ENCODE measurements around the gene TRPM8.

The TRPM8 gene

DNA sequence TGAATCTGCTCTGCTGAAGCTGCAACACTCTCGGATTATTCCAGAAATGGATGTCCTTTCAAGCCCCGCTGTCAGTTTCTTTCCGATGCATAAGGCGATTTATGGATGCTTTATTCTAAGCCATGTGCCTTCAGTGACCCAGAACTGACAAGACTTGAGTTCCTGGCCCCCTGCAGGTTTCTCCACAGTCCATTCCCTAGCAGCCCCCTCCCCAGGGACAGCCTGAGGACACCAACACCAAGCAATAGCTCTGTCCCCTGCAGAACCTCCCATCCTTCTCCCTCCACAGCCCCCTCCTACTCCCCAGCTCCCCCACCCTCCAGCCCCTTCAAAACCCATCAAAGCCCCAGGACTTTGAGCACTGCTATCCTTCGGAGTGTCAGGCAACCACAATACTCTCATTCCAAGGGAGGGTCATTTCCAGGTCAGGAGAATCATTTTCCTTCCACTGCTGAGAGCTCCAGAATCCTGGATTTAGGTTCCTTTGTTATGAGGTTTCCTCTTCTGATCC is 108.8 kb downstream of the TRPM8 start:
- DNase-seq (ENCODE audit: low read depth), result no peak
- no peak overlapping the region for H3K4me3 ChIP-seq (ENCODE audit: low read depth, low read length)
- TF ChIP-seq MYC (IDR thresholded peaks at IDR 0.05; ENCODE audit: low read depth, low read length), result no peak
- TF ChIP-seq, protein P1, sequence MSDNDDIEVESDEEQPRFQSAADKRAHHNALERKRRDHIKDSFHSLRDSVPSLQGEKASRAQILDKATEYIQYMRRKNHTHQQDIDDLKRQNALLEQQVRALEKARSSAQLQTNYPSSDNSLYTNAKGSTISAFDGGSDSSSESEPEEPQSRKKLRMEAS (IDR thresholded peaks at IDR 0.05; ENCODE audit: low read depth, low read length), result no peak
- TF ChIP-seq, protein P2, sequence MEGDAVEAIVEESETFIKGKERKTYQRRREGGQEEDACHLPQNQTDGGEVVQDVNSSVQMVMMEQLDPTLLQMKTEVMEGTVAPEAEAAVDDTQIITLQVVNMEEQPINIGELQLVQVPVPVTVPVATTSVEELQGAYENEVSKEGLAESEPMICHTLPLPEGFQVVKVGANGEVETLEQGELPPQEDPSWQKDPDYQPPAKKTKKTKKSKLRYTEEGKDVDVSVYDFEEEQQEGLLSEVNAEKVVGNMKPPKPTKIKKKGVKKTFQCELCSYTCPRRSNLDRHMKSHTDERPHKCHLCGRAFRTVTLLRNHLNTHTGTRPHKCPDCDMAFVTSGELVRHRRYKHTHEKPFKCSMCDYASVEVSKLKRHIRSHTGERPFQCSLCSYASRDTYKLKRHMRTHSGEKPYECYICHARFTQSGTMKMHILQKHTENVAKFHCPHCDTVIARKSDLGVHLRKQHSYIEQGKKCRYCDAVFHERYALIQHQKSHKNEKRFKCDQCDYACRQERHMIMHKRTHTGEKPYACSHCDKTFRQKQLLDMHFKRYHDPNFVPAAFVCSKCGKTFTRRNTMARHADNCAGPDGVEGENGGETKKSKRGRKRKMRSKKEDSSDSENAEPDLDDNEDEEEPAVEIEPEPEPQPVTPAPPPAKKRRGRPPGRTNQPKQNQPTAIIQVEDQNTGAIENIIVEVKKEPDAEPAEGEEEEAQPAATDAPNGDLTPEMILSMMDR (IDR thresholded peaks at IDR 0.05; ENCODE audit: low read depth, low read length), result no peak
- TF ChIP-seq POLR2A (IDR thresholded peaks at IDR 0.05; ENCODE audit: extremely low read depth, insufficient read length), result no peak

DNA sequence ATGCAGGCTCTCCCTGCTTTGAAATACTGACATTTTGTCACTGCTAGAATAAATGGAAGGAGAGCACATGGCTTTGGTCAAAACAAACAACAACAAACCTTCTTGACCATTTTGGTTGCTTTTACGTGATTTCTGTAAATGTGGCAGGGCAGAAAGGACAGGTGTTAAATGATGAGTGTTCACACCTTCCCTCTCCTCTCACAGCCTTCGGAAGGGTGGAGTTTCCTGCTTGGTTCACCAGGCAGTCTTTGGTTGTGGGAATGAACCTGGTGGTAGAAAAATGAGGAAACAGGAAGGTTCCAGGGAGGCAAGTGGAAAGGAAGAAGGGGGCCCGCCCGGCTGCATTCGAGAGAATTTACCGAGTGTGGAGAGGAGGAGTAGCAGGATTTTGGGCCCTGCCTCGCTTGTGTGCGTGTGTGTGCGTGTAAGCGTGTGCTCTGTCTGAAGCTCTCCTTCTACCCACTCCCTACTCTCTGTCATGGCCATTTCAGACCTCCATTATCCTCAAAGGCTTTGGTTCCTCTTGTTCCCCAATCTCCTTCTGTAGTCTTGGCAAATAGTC is 109.6 kb downstream of the TRPM8 start:
- TF ChIP-seq, protein P2 (IDR thresholded peaks at IDR 0.05; ENCODE audit: low read depth, low read length), result no peak
- TF ChIP-seq, protein P1 (IDR thresholded peaks at IDR 0.05; ENCODE audit: low read depth, low read length), result no peak
- TF ChIP-seq MYC (IDR thresholded peaks at IDR 0.05; ENCODE audit: low read depth, low read length) (no peak), POLR2A (IDR thresholded peaks at IDR 0.05; ENCODE audit: extremely low read depth, insufficient read length) (no peak)
- DNase-seq (ENCODE audit: low read depth), result no peak
- no peak overlapping the region for H3K4me3 ChIP-seq (ENCODE audit: low read depth, low read length)

DNA sequence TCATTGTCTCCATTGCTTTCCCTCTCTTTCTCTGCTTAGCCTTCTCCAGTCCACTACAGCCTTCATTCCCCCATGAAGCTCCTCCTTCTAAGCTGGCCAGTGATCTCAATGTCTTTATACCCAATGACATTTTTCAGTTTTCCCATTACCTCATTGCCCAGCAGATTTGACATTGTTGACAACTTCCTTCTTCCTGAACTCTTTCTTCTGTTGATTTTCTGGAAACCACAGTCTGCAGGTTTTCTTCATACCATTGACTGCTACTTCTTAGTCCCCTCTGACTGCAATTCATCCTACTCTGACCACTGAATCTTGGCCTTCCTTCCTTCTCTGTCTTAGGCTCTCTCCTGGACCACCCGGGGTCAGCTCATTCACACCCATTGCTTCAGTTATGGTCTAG is 110.5 kb downstream of the TRPM8 start:
- no peak overlapping the region for H3K4me3 ChIP-seq (ENCODE audit: low read depth, low read length)
- TF ChIP-seq, protein P2 (IDR thresholded peaks at IDR 0.05; ENCODE audit: low read depth, low read length), result no peak
- TF ChIP-seq, protein P1 (IDR thresholded peaks at IDR 0.05; ENCODE audit: low read depth, low read length), result no peak
- no peak for TF ChIP-seq POLR2A (IDR thresholded peaks at IDR 0.05; ENCODE audit: extremely low read depth, insufficient read length)
- no peak for TF ChIP-seq MYC (IDR thresholded peaks at IDR 0.05; ENCODE audit: low read depth, low read length)
- DNase-seq (ENCODE audit: low read depth), result no peak

DNA sequence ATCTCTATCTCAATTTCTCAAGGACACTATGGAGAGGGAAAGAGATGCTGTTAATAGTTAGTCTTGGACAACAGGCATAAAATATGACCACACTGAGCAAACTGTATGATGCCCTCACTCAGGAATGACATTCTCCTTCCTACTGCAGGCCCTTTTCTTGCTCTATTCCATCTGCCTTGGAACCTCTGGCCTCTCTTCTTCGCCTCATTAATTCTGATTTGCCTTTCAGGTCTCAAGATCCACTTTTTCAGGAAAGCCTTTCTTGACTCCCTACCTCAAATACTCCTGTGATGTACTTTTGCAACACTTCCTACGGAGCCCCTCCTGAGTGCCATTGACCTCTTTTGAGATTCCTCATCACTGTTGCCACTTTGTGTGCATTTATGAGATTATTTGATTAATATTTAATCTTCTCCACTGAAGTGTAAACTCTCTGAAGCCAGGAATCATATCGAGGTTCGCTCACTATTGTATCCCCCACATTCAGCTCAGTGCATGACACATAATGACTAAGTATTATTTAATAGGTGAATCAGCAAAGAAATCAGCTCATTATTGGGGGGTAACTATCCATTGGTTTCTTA is 112.1 kb downstream of the TRPM8 start:
- TF ChIP-seq POLR2A (IDR thresholded peaks at IDR 0.05; ENCODE audit: extremely low read depth, insufficient read length) (no peak), MYC (IDR thresholded peaks at IDR 0.05; ENCODE audit: low read depth, low read length) (no peak)
- TF ChIP-seq, protein P2 (IDR thresholded peaks at IDR 0.05; ENCODE audit: low read depth, low read length), result no peak
- TF ChIP-seq, protein P1 (IDR thresholded peaks at IDR 0.05; ENCODE audit: low read depth, low read length), result no peak
- DNase-seq (ENCODE audit: low read depth), result no peak
- H3K4me3 ChIP-seq (ENCODE audit: low read depth, low read length), result no peak overlapping the region

DNA sequence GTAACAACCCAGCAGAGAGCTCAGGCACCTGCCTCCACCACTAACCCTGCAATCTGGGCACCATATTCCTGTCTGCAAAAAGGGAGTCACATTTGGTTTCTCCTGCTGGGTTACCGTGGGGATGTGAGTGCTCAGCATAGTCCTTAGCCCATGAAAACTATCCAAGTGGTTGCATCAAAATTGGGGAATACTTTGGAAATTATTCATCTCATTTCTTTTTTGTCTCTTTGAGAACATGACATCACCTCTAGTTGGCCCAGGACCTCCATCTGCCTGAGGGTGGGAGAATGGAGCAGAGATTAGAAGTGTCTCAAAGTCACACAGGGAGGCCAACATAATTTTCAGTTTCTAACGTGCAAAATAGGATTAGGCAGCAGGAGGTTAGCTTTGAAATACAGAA is 114.0 kb downstream of the TRPM8 start:
- TF ChIP-seq MYC (IDR thresholded peaks at IDR 0.05; ENCODE audit: low read depth, low read length) (no peak), POLR2A (IDR thresholded peaks at IDR 0.05; ENCODE audit: extremely low read depth, insufficient read length) (no peak)
- TF ChIP-seq, protein P2 (IDR thresholded peaks at IDR 0.05; ENCODE audit: low read depth, low read length), result no peak
- TF ChIP-seq, protein P1 (IDR thresholded peaks at IDR 0.05; ENCODE audit: low read depth, low read length), result no peak
- no peak for DNase-seq (ENCODE audit: low read depth)
- no peak overlapping the region for H3K4me3 ChIP-seq (ENCODE audit: low read depth, low read length)

Data from NB4 (cell line).